NCI-H2107 (cell line): Measurements from ENCODE around the gene CDC42SE2.
"Not testable (repeated sequence)": the region's sequence is repeated elsewhere in the genome, so short reads cannot be mapped to it uniquely, and the experiment has no call there.

ENCODE experiments used
- DNase-seq: peaks from one replicate; lab custom pipeline; 2025; lab: John Stamatoyannopoulos, UW

Gene CDC42SE2

GRCh38 chr5:131250751-131251475 lies 12.9 kb upstream of the CDC42SE2 start:
- no peak for DNase-seq

- no peak for DNase-seq
These were observed 11.1 kb upstream of the CDC42SE2 start for GRCh38 chr5:131252824-131253171.

- DNase-seq: not testable (repeated sequence)
These were observed 9.8 kb upstream of the CDC42SE2 start for GRCh38 chr5:131254025-131254424.

GRCh38 chr5:131254741-131255140 lies 9.1 kb upstream of the CDC42SE2 start:
- DNase-seq: no peak

GRCh38 chr5:131256507-131256823 lies 7.4 kb upstream of the CDC42SE2 start:
- no peak for DNase-seq

GRCh38 chr5:131258733-131259132 lies 5.1 kb upstream of the CDC42SE2 start:
- no peak for DNase-seq

- DNase-seq: no peak
These were observed 4.5 kb upstream of the CDC42SE2 start for GRCh38 chr5:131259326-131259725.

- DNase-seq: no peak
These were observed 3.0 kb upstream of the CDC42SE2 start for GRCh38 chr5:131260895-131261294.

- DNase-seq: no peak
These were observed 2.4 kb upstream of the CDC42SE2 start for GRCh38 chr5:131261483-131261882.

- DNase-seq: no peak
These were observed 806 bp upstream of the CDC42SE2 start for GRCh38 chr5:131262953-131263541.

- DNase-seq: no peak
These were observed 722 bp downstream of the CDC42SE2 start for GRCh38 chr5:131264451-131265099.

GRCh38 chr5:131265311-131265803 lies 1.5 kb downstream of the CDC42SE2 start:
- DNase-seq: no peak

- DNase-seq: no peak
These were observed 2.7 kb downstream of the CDC42SE2 start for GRCh38 chr5:131266370-131267060.

GRCh38 chr5:131268758-131269370 lies 5.0 kb downstream of the CDC42SE2 start:
- DNase-seq: no peak

- no peak for DNase-seq
These were observed 7.0 kb downstream of the CDC42SE2 start for GRCh38 chr5:131270809-131271208.

- DNase-seq: not testable (repeated sequence)
These were observed 8.0 kb downstream of the CDC42SE2 start for GRCh38 chr5:131271888-131272287.

GRCh38 chr5:131272307-131272706 lies 8.5 kb downstream of the CDC42SE2 start:
- no peak for DNase-seq

- no peak for DNase-seq
These were observed 8.9 kb downstream of the CDC42SE2 start for GRCh38 chr5:131272724-131273123.

- no peak for DNase-seq
These were observed 10.6 kb downstream of the CDC42SE2 start for GRCh38 chr5:131274326-131275063.

GRCh38 chr5:131276072-131276471 lies 12.2 kb downstream of the CDC42SE2 start:
- DNase-seq: no peak

GRCh38 chr5:131277447-131277846 lies 13.6 kb downstream of the CDC42SE2 start:
- no peak for DNase-seq
